Stimulated activated naive CD8-positive, alpha-beta T cell treated with anti-CD3 and anti-CD28 coated beads, Interleukin-15, Interleukin-2, amounts not matched to agents 100 ng/mL and 50 ng/mL, for 24 hours (primary cell): ENCODE measurements around the gene RET.

Experiments
- H3K27ac Mint-ChIP-seq: one replicate; pipeline ENCODE4 v1.8.0; 2021; ENCODE audit warnings: mild to moderate bottlenecking, mixed read lengths
- H3K27me3 Mint-ChIP-seq: one replicate; pipeline ENCODE4 v1.8.0; 2021; ENCODE audit warnings: mixed read lengths
- H3K36me3 Mint-ChIP-seq: one replicate; pipeline ENCODE4 v1.8.0; 2021; ENCODE audit warnings: low read depth, mixed read lengths
- H3K4me1 Mint-ChIP-seq: one replicate; pipeline ENCODE4 v1.8.0; 2021; ENCODE audit warnings: low read depth, mixed read lengths
- H3K4me3 Mint-ChIP-seq: one replicate; pipeline ENCODE4 v1.8.0; 2021; ENCODE audit warnings: mild to moderate bottlenecking, mixed read lengths
- H3K9me3 Mint-ChIP-seq: one replicate; pipeline ENCODE4 v1.8.0; 2021; ENCODE audit warnings: mixed read lengths

The RET gene

DNA sequence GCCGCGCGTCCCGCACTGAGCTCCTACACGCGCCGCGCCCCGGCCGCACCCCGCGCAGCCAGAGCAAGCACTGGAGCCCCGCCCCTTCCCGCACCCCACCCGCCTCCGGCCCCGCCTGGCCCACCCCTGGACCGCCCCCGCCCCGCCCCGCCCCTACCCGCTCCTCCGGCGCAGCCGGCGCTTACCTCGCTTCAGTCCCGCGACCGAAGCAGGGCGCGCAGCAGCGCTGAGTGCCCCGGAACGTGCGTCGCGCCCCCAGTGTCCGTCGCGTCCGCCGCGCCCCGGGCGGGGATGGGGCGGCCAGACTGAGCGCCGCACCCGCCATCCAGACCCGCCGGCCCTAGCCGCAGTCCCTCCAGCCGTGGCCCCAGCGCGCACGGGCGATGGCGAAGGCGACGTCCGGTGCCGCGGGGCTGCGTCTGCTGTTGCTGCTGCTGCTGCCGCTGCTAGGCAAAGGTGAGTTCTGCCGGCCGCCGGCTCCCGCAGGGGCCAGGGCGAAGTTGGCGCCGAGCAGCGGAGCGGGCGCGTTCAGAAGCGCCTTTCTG lies at the start of gene RET:
Gene RET, plus strand, starts transcription at position 194 of the 545 bp plus-strand sequence. Its CDS starts 190 bp downstream, at position 384.
- Mint-ChIP-seq H3K36me3 (no peaks in the 10 kb centered on the region), H3K4me1 (peaks cover 3% of the 10 kb centered on the region), H3K27me3 (peaks cover 29% of the 10 kb centered on the region), H3K27ac (no peak within 1 kb of the TSS), H3K4me3 (peak within 1 kb of the TSS; percentile 39), H3K9me3 (no peaks in the 10 kb centered on the region)

DNA sequence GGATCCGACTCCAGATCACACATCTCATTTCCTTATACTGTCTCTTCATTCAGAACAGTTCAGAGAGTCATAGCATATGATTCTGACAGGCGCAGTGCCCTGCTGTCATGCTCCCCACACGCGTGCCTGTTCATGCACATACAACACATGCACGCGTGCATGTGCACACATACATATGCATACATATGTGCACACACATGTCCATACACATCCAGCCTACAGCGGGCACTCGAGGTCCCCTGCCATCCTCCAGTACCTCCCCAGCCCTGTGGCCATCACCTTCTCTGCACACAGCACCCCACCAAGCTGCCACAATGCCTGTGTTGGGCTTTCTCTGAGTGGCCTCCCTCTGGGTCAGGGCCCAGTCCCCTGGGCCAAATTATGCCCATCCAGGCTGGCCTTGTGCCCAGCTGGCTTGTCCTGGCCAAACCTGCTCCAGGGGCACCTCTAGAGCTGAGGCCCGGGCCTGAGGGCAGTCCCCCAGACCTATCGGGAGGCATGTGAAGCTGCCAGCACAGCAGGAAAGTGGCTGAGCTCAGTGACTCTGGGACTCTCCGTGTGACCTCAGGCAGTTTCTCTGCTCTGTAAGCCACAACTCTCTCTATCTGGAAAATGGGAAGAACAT lies 49.4 kb upstream of the RET start:
- Mint-ChIP-seq H3K4me3 (no peak overlapping the region), H3K27me3 (no peaks in the 10 kb centered on the region), H3K36me3 (no peaks in the 10 kb centered on the region), H3K4me1 (no peaks in the 10 kb centered on the region), H3K9me3 (peaks cover 2% of the 10 kb centered on the region), H3K27ac (no peak overlapping the region)

DNA sequence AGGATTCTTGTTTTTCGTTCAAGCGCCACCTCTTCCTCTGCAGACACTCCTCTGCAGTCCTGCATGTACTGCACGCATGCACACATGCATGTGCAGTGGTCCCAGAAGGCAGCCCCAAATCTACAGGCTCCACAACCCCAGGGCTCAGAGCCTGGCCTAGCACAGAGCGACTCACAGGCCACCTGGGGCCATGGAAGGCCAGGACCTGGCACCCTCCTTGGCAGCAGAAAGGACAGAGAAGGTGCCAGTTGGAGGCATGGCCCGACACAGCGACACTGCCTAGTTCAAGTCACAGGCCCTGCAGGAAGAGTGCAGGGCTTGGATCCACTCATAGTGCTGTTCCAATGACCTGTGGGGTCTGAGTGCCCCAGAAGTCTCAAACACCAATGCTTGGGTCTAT lies 48.7 kb upstream of the RET start:
- no peak overlapping the region for H3K27ac Mint-ChIP-seq

DNA sequence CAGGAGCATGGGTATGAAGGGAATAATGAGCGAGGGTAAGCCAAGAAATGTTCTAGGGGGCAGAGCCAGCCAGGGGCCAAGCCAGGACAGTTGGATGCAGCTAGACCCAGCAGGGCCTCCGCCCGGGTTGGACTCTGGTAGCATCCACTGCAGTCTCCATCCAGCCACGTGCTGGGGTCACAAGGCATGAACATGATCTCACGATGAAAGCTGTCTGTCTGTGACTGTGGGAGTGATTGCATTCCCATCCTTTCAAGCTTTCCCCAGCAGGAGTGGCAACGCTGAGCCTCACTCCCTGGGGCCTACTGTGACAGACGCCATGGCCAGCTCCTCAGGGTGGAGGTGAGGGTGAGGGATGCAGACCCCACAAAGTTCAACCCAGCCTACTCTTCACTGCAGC lies 47.8 kb upstream of the RET start:
- H3K4me3 Mint-ChIP-seq = no peak overlapping the region
- no peaks in the 10 kb centered on the region for H3K4me1 Mint-ChIP-seq
- peaks cover 3% of the 10 kb centered on the region for H3K27me3 Mint-ChIP-seq
- H3K27ac Mint-ChIP-seq = peak overlapping the region; percentile 39
- no peaks in the 10 kb centered on the region for H3K36me3 Mint-ChIP-seq
- peaks cover 13% of the 10 kb centered on the region for H3K9me3 Mint-ChIP-seq

More for the DNA sequence above, 48.7 kb upstream of the RET start:
- Mint-ChIP-seq H3K36me3 (no peaks in the 10 kb centered on the region), H3K4me3 (no peak overlapping the region), H3K9me3 (peaks cover 9% of the 10 kb centered on the region), H3K27me3 (no peaks in the 10 kb centered on the region), H3K4me1 (no peaks in the 10 kb centered on the region)

DNA sequence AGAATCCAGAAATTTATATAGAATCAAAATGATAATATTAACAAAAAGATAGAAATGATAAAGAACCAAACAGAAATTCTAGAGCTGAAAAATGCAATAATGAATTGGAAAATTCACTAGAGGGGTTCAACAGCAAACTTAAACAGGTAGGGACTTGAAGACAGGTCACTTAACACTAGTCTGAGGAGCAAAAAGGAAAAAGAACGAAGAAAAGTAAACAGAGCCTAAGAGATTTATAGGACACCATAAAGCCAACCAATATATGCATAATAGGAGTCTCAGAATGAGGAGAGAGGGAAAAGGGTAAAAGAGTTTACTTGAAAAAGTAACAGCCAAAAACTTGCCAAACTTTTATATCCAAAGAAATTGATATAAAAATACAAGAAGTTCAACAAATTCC lies 44.3 kb upstream of the RET start:
- no peak overlapping the region for H3K27ac Mint-ChIP-seq
- peaks cover 19% of the 10 kb centered on the region for H3K9me3 Mint-ChIP-seq
- H3K4me1 Mint-ChIP-seq = no peaks in the 10 kb centered on the region
- no peaks in the 10 kb centered on the region for H3K36me3 Mint-ChIP-seq
- no peak overlapping the region for H3K4me3 Mint-ChIP-seq
- H3K27me3 Mint-ChIP-seq = peaks cover 3% of the 10 kb centered on the region

DNA sequence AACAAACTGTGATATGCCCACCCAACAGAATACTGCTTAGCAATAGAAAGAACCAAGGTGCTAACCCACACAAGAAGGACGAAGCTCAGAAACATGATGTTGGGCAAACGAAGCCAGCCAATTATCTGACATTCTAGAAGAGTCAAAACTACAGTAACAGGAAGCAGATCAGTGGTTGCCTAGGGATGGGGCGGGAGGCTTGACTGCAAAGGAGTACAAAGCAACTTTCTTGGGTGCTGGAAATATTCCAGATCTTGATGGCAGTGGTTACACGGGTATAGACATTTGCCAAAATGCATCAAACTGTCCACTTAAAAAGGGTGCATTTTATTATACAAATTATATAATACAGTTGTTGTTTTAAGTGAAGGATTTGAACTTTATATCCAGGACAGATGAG lies 41.1 kb upstream of the RET start:
- no peaks in the 10 kb centered on the region for H3K36me3 Mint-ChIP-seq
- no peak overlapping the region for H3K27ac Mint-ChIP-seq
- no peaks in the 10 kb centered on the region for H3K4me1 Mint-ChIP-seq
- no peak overlapping the region for H3K4me3 Mint-ChIP-seq
- H3K27me3 Mint-ChIP-seq = peaks cover 3% of the 10 kb centered on the region
- H3K9me3 Mint-ChIP-seq = peaks cover 19% of the 10 kb centered on the region

DNA sequence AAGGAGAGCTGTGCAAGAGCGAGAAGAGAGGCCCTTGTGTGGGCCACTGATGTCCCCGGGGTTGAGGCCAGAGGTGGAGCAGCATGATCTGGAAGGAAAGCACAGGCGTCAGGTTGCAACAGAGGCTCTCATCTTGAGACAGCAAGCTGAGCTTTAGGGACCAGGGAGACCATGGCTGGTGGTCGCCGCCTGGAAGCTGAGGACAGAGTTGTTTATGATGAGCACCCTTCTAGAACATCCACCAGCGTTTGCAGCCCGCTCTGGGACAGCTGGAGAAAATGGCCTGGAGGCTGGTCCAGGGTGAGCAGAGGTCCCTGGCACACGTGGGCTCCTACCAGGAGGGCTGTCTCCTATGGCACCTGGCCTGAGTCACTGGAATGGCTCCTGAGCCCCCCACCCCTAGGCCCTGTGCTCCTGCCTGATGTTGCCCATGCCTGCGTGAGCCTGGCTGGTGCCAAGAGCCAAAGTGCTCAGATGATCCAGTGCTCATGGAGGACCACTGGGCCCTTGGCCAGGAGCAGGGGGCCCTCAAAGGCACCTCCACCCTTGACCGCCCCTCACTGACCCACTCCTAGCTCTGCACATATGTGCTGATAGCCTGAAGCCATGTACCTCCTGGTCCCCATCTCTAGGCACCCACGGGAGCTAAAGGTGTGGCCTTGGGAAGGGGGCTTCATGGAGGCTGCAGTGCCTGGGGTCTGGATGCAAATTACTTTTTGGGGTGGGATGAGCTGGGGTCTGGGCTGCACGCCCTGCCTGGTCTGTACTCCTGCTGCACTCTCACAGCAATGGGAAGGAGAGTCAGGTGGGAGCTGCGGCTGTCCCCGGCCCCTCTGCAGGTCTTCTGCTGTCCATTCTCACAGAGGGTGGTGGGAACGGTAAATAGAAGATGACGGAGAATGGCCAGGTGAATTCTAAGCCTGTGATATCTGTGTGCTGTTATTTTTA lies 40.1 kb upstream of the RET start:
- H3K27me3 Mint-ChIP-seq = peaks cover 3% of the 10 kb centered on the region
- peaks cover 19% of the 10 kb centered on the region for H3K9me3 Mint-ChIP-seq
- H3K36me3 Mint-ChIP-seq = no peaks in the 10 kb centered on the region
- no peak overlapping the region for H3K4me3 Mint-ChIP-seq
- no peaks in the 10 kb centered on the region for H3K4me1 Mint-ChIP-seq
- no peak overlapping the region for H3K27ac Mint-ChIP-seq

DNA sequence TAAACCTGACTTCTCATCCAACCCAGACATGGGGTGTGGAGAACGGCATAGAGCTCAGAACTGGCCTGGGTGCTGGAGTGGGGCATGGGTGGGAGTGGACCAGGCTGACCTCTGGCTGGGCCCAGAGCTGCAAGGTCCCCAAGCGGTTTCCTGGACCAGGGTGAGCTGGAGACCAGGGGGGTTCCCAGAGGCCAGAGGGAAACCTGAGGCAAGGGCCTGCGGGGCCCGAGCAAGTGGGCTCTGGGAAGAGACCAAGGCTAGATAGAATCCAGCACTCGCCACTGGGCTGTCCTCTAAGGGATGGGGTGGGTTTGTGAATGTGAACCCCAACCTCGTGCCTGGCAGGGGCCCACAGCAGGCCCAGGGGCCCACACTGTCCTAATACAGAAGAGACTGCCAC lies 39.4 kb upstream of the RET start:
- Mint-ChIP-seq H3K27me3 (peaks cover 3% of the 10 kb centered on the region), H3K36me3 (no peaks in the 10 kb centered on the region), H3K4me1 (no peaks in the 10 kb centered on the region), H3K9me3 (peaks cover 16% of the 10 kb centered on the region), H3K27ac (no peak overlapping the region), H3K4me3 (no peak overlapping the region)

DNA sequence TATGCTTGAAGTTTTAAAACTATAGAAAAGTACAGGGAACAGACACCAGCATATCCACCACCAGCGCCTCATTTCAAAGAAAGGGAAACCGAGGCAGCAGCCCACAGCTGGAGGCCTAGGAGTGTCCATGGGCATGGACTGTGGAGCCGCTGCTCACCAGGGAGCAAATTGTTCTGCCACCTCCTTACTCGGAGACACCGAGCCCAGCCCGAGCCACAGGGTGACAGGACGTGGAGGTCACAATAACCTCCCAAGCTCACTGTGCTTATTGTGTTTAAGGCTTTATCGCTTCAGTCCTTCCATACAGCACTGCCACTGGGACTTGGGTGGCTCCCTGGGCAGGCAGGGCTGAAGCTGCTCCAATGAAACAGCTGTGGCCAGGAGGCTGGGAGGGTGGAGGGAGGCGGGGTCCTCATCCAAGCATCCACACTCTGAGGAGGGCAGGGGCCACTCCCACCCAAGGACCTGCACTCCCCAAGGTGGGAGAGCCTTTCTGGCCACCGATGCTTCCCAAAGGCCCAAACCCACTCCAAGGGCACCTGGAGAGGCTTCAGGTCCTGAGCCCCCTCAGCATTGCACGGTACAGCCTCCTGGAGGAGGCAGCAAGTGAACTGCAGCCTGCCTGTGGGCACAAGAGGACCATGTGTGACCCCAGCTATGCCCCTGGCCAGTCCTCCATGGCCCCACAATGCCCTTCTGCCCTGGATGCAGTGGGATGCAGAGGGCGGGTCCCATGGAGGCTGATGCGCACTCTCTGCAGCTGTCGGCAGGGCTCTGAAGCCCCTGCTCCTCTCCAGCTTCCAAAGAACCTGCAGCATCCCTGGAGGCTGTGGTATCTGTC lies 38.7 kb upstream of the RET start:
- no peak overlapping the region for H3K4me3 Mint-ChIP-seq
- peaks cover 3% of the 10 kb centered on the region for H3K27me3 Mint-ChIP-seq
- H3K27ac Mint-ChIP-seq = no peak overlapping the region
- H3K36me3 Mint-ChIP-seq = no peaks in the 10 kb centered on the region
- H3K9me3 Mint-ChIP-seq = peaks cover 9% of the 10 kb centered on the region
- H3K4me1 Mint-ChIP-seq = no peaks in the 10 kb centered on the region

DNA sequence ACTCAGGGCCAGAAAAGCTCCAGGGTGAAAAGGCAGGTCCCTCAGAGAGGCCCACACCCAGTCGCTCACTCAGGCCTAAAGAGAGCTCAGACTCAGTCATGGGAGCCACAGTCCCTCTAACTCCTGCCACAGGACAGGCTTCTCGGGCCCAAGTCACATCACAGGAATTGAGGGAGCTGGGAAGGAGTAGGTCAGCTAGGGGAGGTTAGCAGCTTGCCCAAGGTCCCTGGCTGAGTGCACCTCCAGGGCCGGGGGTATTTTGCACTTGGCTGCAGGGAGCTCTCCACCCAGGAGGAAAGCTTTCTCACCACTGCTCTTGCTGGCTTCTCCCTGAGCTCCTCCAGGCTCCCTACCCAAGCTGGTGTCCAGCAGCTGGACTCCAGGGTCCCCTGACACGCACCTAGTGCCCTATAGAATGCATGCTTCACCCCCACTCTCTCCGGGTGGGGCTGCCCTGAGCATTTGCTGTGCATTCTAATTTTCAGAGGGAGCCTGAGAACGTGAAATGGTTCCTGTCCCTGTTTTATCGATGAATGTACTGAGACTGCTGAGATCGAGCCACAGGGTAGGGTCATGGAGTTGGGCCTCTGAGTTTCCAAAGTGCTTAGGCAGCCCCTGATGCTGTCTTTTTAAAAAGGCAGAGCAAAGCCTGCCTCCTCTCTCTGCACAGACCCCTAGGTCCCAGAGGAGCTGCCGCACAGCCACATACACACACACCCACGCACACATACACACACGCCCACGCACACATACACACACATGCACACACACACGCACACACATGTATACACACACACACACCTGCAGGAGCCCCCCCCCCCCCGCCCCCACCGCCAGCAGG lies 37.9 kb upstream of the RET start:
- no peaks in the 10 kb centered on the region for H3K4me1 Mint-ChIP-seq
- no peaks in the 10 kb centered on the region for H3K36me3 Mint-ChIP-seq
- H3K27me3 Mint-ChIP-seq = no peaks in the 10 kb centered on the region
- H3K9me3 Mint-ChIP-seq = peaks cover 6% of the 10 kb centered on the region
- no peak overlapping the region for H3K4me3 Mint-ChIP-seq
- no peak overlapping the region for H3K27ac Mint-ChIP-seq

DNA sequence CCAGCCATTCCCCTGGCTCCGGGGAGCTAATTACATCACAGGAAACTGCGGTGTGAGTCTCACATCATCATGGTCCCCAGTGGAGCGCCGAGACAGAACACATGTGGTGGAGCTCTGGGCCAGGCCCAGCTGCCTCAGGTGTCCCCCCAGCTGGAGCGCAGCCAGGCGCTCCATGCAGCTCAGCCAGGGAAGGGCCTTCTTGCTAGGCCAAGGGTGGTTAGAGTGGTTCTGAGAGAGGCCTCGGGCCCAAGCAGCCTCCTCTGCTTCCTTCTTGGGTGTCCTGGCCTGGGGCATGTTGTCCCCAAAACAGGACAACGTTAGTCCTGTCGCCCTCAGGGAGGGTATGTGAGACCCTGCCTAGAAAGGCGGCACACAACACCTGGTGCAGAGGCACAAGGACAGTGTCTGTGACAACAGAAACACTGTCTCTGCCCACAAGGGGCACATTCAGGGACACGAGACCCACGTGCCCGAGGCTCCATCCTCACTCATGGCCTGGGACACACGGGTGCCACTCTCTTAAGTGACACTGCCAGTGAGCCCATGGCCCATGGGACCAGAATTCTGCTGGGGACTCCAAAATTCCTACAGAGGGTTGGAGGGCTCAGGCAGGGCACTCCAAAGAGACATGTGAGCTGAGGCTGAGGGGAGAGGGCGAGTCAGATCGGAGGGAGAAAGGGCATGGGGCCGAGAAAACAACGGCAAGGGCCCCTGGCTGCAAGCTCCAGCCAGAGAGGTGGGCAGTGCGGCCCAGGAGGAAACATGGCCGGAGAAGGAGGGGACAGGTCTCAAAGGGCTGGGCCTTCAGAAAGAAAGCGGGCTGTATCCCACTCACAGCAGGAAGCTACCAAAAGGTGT lies 37.0 kb upstream of the RET start:
- H3K36me3 Mint-ChIP-seq = no peaks in the 10 kb centered on the region
- no peak overlapping the region for H3K4me3 Mint-ChIP-seq
- H3K4me1 Mint-ChIP-seq = no peaks in the 10 kb centered on the region
- H3K9me3 Mint-ChIP-seq = peaks cover 2% of the 10 kb centered on the region
- H3K27me3 Mint-ChIP-seq = no peaks in the 10 kb centered on the region
- H3K27ac Mint-ChIP-seq = no peak overlapping the region

DNA sequence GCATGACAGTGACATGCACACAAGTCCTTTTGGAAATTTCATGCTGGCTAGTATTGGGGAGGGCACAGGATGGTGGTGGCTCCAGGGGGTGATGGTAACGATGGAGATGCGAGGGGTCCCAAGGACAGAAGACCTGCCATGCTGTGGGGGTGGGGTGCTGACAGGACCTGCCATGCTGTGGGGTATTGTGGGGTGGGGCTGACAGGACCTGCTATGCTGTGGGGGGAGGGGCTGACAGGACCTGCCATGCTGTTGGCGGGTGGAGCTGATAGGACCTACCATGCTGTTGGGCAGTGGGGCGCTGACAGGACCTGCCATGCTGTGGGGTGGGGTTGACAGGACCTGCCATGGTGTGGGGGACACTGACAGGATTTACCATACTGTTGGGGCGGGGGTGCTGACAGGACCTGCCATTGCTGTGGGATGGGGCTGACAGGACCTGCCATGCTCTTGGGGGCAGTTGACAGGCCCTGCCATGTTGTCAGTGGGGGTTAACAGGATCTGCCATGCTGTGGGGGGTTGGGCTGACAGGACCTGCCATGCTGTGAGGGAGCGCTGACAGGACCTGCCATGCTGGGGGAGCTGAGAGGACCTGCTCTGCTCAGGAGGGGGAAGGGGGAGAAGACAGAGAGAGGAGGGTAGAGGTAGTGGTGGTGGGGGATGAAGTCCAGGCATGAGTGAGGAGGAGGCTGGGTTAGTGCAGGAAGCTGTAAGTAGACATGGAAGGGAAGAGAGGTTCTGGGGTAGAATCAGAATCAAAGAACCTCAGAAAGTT lies 36.2 kb upstream of the RET start:
- Mint-ChIP-seq H3K4me1 (no peaks in the 10 kb centered on the region), H3K27ac (no peak overlapping the region), H3K4me3 (no peak overlapping the region), H3K36me3 (no peaks in the 10 kb centered on the region), H3K27me3 (no peaks in the 10 kb centered on the region), H3K9me3 (no peaks in the 10 kb centered on the region)
